Measurements from ENCODE around the gene PDPK1. TPM values are rescaled to one million over a fixed set of nuclear protein-coding genes. Genes with fewer than 3 reads are reported as not detected.

The PDPK1 gene
- total and polyA plus RNA-seq, 9 donors = 14.6 to 53.2 (median 35.6) TPM

DNA sequence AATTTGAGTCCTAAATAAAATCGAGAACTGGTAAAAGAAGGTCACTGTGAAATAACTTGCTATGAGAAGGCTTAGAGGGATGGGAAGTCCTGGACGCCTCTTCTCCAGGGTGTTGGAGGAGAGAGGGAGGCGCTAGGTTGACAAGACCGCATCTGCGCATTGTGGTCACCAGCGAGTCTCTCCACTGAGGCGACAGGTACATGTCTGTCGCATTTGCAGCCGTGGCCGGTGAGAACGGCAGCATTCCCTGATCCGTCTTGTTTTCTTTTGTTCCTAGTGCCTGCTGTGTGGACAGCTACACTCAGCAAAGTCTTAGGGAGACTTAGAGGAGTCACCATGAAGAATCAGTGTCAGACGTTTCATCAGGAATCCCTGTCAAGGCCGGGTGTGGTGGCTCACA is 32.1 kb upstream of the PDPK1 start:
- intact Hi-C loops (cut with DNase I) = loop anchor here in 2 of 4 donors (10.0 kb wide), 2 partner anchors 71 to 81 kb away; partner anchors contain the start of gene CCNF (in 1 of the 2)

DNA sequence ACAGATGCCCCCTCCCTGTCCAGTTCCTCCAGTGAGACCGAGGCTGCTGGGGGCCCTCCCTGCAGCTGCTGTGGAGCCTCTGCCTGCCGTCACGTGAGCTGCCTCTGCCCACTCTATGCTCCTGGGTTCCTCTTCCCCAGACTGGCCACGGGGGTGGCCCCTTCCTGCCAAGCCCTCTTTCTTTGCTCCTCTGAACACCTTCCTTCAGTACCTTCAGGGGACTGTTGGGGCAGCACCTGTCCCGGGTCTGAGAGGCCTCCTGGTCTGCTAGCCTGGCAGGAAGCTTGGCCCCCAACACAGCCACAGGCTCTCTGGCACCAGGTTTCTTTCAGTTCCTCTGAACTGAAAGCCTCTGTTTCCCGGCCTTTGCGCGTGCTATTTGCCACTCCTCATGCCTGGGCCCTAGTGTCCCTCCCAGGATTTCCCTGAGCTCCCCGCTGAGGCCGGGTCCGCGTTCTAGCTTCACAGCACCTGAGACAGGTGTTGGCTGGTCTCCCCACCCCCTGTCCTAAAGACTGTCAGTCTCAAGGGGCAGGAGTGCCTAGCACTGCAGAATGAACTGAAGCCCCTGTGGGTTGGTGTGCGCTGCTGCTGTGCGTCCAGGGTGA is 30.7 kb upstream of the PDPK1 start:
- H3K27ac ChIP-seq = no peak overlapping the region
- TF ChIP-seq POLR2A (IDR thresholded peaks at IDR 0.05) = no peak
- no peak for TF ChIP-seq EP300 (IDR thresholded peaks at IDR 0.05)
- no peak for TF ChIP-seq CTCF (IDR thresholded peaks at IDR 0.05)
- 85% methylated on average over 14 of the region's 14 CpGs for WGBS, 3 donors
- no peak overlapping the region for H3K4me3 ChIP-seq
- no peaks in the 10 kb centered on the region for H3K36me3 ChIP-seq
- H3K9me3 ChIP-seq = no peaks in the 10 kb centered on the region
- H3K27me3 ChIP-seq = no peaks in the 10 kb centered on the region
- H3K4me1 ChIP-seq (ENCODE audit: insufficient read depth) = no peaks in the 10 kb centered on the region
- intact Hi-C loops (cut with DNase I) = loop anchor here in 2 of 4 donors (10.0 kb wide), 2 partner anchors 72 to 82 kb away; partner anchors contain the start of gene CCNF (in 1 of the 2)
- DNase-seq = no peak

More for the DNA sequence above, 32.1 kb upstream of the PDPK1 start:
- H3K27me3 ChIP-seq = no peaks in the 10 kb centered on the region
- no peak for DNase-seq
- H3K4me3 ChIP-seq = no peak overlapping the region
- no peak for TF ChIP-seq CTCF (IDR thresholded peaks at IDR 0.05)
- no peak for TF ChIP-seq POLR2A (IDR thresholded peaks at IDR 0.05)
- TF ChIP-seq EP300 (IDR thresholded peaks at IDR 0.05) = no peak
- no peaks in the 10 kb centered on the region for H3K36me3 ChIP-seq
- H3K4me1 ChIP-seq (ENCODE audit: insufficient read depth) = peaks cover 5% of the 10 kb centered on the region
- H3K27ac ChIP-seq = no peak overlapping the region
- 90 to 92% (median 91%) methylated on average over 14 of the region's 14 CpGs for WGBS, 3 donors
- no peaks in the 10 kb centered on the region for H3K9me3 ChIP-seq

GRCh38 chr16:2507665-2508064 is 30.2 kb upstream of the PDPK1 start:
- DNase-seq = no peak
- H3K4me3 ChIP-seq = no peak overlapping the region
- no peak overlapping the region for H3K27ac ChIP-seq
- TF ChIP-seq EP300 (IDR thresholded peaks at IDR 0.05) (no peak), CTCF (IDR thresholded peaks at IDR 0.05) (no peak), POLR2A (IDR thresholded peaks at IDR 0.05) (no peak)
- H3K4me1 ChIP-seq (ENCODE audit: insufficient read depth) = no peaks in the 10 kb centered on the region
- H3K36me3 ChIP-seq = no peaks in the 10 kb centered on the region
- no peaks in the 10 kb centered on the region for H3K27me3 ChIP-seq
- WGBS, 3 donors = 84 to 95% (median 94%) methylated on average over 11 of the region's 11 CpGs
- intact Hi-C loops (cut with DNase I) = loop anchor here in 2 of 4 donors (10.0 kb wide), 2 partner anchors 73 to 83 kb away; partner anchors contain the start of gene CCNF (in 1 of the 2)
- no peaks in the 10 kb centered on the region for H3K9me3 ChIP-seq

DNA sequence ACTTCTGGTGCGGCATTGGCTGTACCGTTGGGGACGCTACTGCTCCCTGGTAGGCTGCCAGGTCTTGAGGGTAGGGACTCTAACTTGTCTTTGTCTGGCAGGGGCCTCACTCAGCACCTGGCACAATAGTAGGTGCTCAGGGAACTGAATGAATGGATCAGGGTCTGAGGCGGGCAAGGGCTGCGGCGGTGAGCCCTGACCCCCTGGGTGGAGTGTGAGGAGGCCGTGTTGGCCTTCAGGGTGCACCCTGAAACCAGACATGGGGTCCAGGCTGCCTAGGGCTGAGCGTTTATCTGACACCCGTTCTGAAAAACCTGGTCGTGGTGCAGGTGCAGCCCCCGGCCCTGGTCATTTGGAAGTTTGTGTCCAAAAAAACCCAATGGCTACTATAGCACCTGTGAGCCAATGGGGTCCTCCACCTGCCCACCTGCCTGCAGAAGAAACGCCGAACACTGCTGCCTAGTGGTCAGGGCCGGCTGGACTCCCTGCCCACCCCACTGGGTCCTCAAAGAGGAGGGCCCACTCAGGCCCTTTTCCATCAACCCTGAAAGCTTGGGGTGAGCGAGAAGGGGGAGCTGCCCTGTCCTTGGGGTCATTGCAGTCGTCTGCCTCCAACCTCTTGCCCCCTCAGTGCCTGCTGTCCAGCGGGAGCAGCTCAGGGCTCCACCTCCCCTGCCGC is 29.0 kb upstream of the PDPK1 start:
- Histone ChIP-seq H3K27ac (no peak overlapping the region), H3K9me3 (no peaks in the 10 kb centered on the region), H3K4me1 (ENCODE audit: insufficient read depth) (no peaks in the 10 kb centered on the region), H3K27me3 (no peaks in the 10 kb centered on the region), H3K4me3 (no peak overlapping the region), H3K36me3 (no peaks in the 10 kb centered on the region)
- TF ChIP-seq CTCF (IDR thresholded peaks at IDR 0.05) (no peak), EP300 (IDR thresholded peaks at IDR 0.05) (no peak), POLR2A (IDR thresholded peaks at IDR 0.05) (no peak)
- peak in 1 of 5 donors; percentile 34 for DNase-seq
- WGBS, 3 donors = 82 to 86% (median 84%) methylated on average over 15 to 18 of the region's 18 CpGs
- intact Hi-C loops (cut with DNase I) = loop anchor here in 2 of 4 donors (10.0 kb wide), 2 partner anchors 74 to 84 kb away; partner anchors contain the start of gene CCNF (in 1 of the 2)

Measured in ovary (tissue), 9 donors.